K562 treated with DMSO at 1 percent for 24 hours (cell line): ENCODE data around the gene ROPN1L. TPM values are rescaled to one million over a fixed set of nuclear protein-coding genes. Genes with fewer than 3 reads are reported as not detected.

Experiments used
- total RNA-seq: library from RNA; unstranded; fragments of 300-600 nt; gene quantifications from 2 replicates; pipeline ENCODE4 v1.2.3, GENCODE V29; 2022; ENCODE audit warnings: low read depth; ENCODE audit not compliant: insufficient read depth

ROPN1L gene
- total RNA-seq = 1.2 and 3.6 TPM in 2 replicates

DNA sequence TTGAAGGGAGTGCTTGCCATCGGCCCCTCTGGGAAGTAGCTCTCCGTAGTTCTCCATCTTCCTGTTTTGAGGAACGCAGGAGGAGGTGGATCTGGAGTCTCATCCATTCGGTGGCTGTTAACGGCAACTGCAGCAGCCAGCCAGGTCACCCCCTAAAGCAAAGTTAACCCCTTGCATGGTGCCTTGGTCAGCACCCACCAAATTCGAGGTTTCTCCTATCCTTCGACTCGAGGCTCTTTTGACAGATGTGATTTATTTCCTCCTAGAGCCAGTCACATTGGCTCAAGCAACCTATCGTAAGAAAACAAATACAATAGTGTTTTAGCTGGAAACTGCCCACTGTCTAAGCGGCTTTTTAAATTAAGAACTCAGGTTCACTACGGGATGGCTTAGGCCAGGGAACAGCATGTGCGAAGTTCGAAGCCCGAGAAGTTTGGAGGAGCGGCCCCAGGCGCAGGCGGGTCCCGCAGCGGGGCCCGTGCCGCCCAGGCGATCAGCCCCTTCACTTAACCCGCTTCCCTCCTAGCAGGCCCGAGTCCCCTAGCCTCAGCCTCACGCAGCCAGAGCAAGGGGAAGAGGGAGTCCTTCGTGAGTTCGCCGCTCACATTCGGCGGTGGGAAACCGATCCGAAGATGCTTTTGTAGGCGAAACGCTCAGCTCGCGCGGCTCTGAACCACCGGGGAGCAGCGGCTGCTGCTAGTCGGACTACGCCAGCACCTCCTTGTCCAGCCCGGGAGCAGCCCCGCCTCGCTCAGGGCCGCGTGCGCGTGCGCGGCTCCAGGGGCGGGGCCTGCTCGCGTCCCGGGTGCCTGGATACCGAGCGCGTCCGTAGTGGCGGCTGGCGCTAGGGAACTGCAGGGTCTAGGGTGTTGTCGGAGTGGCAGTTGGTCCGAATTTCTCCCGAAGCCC lies at the start of gene ROPN1L:
Gene ROPN1L, plus strand, starts transcription at position 797 of the 909 bp plus-strand sequence. CDS start 289 bp downstream, outside the sequence.

Other genes with a start within 250 kb of the ROPN1L start
- 17.4 and 20.5 TPM in 2 replicates for gene ATPSCKMT, start 192.0 kb upstream of the ROPN1L start, total RNA-seq
- gene CCT5, start 191.6 kb upstream of the ROPN1L start, total RNA-seq = 308 and 323 TPM in 2 replicates
- gene CMBL, start 134.0 kb upstream of the ROPN1L start, total RNA-seq = 108 and 120 TPM in 2 replicates
- 58.3 and 62.4 TPM in 2 replicates for gene MARCHF6, start 88.2 kb upstream of the ROPN1L start, total RNA-seq
- 2.8 and 3.5 TPM in 2 replicates for gene ANKRD33B, start 122.2 kb downstream of the ROPN1L start, total RNA-seq